ENCODE data around the gene ERC2.

DNA sequence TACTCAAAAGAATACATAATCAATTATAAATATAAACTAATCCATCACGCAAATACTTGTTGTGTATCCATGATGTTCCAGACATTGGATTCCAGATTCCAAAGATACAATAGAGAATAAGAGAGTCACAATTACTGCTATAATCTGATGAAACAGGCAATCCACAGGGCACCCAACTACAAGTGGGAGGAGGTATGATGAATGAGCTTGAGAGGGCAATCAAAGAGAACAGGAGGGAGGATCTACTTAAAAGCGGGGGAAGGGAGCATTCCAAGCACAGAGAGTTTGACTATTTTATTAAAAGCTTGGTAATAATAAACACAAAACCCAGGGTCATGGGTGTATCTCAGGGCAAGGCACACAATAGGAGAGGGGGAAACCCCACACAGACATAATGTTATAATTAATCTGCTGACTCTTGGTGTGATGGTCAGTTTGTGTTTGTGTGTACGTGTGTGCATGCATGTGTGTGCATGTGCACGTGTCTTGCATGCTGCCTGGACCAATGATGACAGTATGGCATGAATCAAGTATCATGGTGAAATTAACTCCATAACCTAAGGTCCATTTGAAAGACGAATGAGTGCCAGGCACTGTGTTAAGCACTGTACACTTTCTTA, 655.8 kb downstream of the ERC2 start:
- TF ChIP-seq, protein P1, sequence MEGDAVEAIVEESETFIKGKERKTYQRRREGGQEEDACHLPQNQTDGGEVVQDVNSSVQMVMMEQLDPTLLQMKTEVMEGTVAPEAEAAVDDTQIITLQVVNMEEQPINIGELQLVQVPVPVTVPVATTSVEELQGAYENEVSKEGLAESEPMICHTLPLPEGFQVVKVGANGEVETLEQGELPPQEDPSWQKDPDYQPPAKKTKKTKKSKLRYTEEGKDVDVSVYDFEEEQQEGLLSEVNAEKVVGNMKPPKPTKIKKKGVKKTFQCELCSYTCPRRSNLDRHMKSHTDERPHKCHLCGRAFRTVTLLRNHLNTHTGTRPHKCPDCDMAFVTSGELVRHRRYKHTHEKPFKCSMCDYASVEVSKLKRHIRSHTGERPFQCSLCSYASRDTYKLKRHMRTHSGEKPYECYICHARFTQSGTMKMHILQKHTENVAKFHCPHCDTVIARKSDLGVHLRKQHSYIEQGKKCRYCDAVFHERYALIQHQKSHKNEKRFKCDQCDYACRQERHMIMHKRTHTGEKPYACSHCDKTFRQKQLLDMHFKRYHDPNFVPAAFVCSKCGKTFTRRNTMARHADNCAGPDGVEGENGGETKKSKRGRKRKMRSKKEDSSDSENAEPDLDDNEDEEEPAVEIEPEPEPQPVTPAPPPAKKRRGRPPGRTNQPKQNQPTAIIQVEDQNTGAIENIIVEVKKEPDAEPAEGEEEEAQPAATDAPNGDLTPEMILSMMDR (conservative IDR thresholded peaks at IDR 0.05; ENCODE audit: low read length) = no peak
- no peak for TF ChIP-seq EZH2phosphoT487 (IDR thresholded peaks at IDR 0.05; ENCODE audit: borderline replicate concordance)
